ENCODE results near the gene ERN1.

DNA sequence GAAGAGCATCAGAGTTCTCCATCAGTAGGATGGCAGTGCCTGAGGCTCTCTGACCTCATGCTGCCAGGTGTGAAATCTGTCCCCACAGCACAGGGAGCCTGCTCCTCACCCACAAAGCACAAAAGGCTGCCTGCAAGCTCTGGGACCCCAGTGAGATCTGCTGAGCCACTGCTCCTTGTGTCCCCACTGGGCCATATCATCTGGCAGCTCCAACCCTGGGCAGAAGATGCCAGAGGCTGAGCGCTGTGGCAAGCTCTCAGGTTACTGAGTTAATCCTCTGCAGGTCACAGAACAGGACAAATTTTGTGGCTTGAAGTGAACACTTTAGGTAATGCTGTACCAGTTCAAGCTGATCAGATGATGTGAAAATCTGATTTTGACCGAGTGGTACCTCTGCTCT lies 26.7 kb upstream of the ERN1 start:
- TF ChIP-seq, protein P1, sequence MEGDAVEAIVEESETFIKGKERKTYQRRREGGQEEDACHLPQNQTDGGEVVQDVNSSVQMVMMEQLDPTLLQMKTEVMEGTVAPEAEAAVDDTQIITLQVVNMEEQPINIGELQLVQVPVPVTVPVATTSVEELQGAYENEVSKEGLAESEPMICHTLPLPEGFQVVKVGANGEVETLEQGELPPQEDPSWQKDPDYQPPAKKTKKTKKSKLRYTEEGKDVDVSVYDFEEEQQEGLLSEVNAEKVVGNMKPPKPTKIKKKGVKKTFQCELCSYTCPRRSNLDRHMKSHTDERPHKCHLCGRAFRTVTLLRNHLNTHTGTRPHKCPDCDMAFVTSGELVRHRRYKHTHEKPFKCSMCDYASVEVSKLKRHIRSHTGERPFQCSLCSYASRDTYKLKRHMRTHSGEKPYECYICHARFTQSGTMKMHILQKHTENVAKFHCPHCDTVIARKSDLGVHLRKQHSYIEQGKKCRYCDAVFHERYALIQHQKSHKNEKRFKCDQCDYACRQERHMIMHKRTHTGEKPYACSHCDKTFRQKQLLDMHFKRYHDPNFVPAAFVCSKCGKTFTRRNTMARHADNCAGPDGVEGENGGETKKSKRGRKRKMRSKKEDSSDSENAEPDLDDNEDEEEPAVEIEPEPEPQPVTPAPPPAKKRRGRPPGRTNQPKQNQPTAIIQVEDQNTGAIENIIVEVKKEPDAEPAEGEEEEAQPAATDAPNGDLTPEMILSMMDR (IDR thresholded peaks at IDR 0.05; ENCODE audit: borderline replicate concordance, extremely low read depth, low read length, poor library complexity, severe bottlenecking) = no peak
- no peak for TF ChIP-seq EZH2 (IDR thresholded peaks at IDR 0.05; ENCODE audit: borderline replicate concordance, low read depth, low read length, severe bottlenecking)

All from DND-41 (cell line).